ENCODE measurements around the gene VLDLR.
A peak's percentile ranks its signal among the peaks of the same experiment; 100 is the strongest.

Gene VLDLR

GRCh38 chr9:2620919-2621721 is 467 bp upstream of the VLDLR start:
- peak; percentile 29 for DNase-seq (ENCODE audit: low read depth)

- no peak for DNase-seq (ENCODE audit: low read depth)
Observed at GRCh38 chr9:2622461-2623287, 1.1 kb downstream of the VLDLR start.

GRCh38 chr9:2623288-2624050 is 1.9 kb downstream of the VLDLR start:
- no peak for DNase-seq (ENCODE audit: low read depth)

- DNase-seq (ENCODE audit: low read depth) = no peak
Observed at GRCh38 chr9:2624051-2624682, 2.6 kb downstream of the VLDLR start.

GRCh38 chr9:2625427-2625826 is 3.8 kb downstream of the VLDLR start:
- DNase-seq (ENCODE audit: low read depth) = no peak

- no peak for DNase-seq (ENCODE audit: low read depth)
Observed at GRCh38 chr9:2628919-2629318, 7.3 kb downstream of the VLDLR start.

- no peak for DNase-seq (ENCODE audit: low read depth)
Observed at GRCh38 chr9:2630158-2630557, 8.6 kb downstream of the VLDLR start.

- no peak for DNase-seq (ENCODE audit: low read depth)
Observed at GRCh38 chr9:2631263-2631662, 9.7 kb downstream of the VLDLR start.

GRCh38 chr9:2634153-2634552 is 12.6 kb downstream of the VLDLR start:
- DNase-seq (ENCODE audit: low read depth) = no peak

- no peak for DNase-seq (ENCODE audit: low read depth)
Observed at GRCh38 chr9:2634818-2635217, 13.2 kb downstream of the VLDLR start.

- DNase-seq (ENCODE audit: low read depth) = no peak
Observed at GRCh38 chr9:2635922-2636321, 14.3 kb downstream of the VLDLR start.

GRCh38 chr9:2637390-2637789 is 15.8 kb downstream of the VLDLR start:
- DNase-seq (ENCODE audit: low read depth) = no peak

- no peak for DNase-seq (ENCODE audit: low read depth)
Observed at GRCh38 chr9:2638871-2639673, 17.5 kb downstream of the VLDLR start.

GRCh38 chr9:2639786-2640185 is 18.2 kb downstream of the VLDLR start:
- DNase-seq (ENCODE audit: low read depth) = no peak

GRCh38 chr9:2640570-2640969 is 19.0 kb downstream of the VLDLR start:
- DNase-seq (ENCODE audit: low read depth) = no peak

- no peak for DNase-seq (ENCODE audit: low read depth)
Observed at GRCh38 chr9:2641033-2641432, 19.4 kb downstream of the VLDLR start.

- DNase-seq (ENCODE audit: low read depth) = no peak
Observed at GRCh38 chr9:2642068-2642467, 20.5 kb downstream of the VLDLR start.

GRCh38 chr9:2645569-2645968 is 24.0 kb downstream of the VLDLR start:
- no peak for DNase-seq (ENCODE audit: low read depth)

- peak; percentile 4 for DNase-seq (ENCODE audit: low read depth)
Observed at GRCh38 chr9:2655411-2655901, 33.9 kb downstream of the VLDLR start.

- no peak for DNase-seq (ENCODE audit: low read depth)
Observed at GRCh38 chr9:2657427-2657826, 35.8 kb downstream of the VLDLR start.

- no peak for DNase-seq (ENCODE audit: low read depth)
Observed at GRCh38 chr9:2662496-2662895, 40.9 kb downstream of the VLDLR start.

All from stimulated activated CD8-positive, alpha-beta memory T cell treated with anti-CD3 and anti-CD28 coated beads, Interleukin-4, amount 100 ng/mL, for 24 hours (primary cell).